GM18511 (cell line): Measurements from ENCODE around the gene NR4A3.
A peak's percentile ranks its signal among the peaks of the same experiment; 100 is the strongest.
"Not testable (repeated sequence)": the region's sequence is repeated elsewhere in the genome, so short reads cannot be mapped to it uniquely, and the experiment has no call there.

Experiments used
- ATAC-seq: cut with Tn5 transposase; IDR thresholded peaks from one replicate; pipeline ENCODE4 v1.9.1; 2021; ENCODE audit warnings: mild to moderate bottlenecking, moderate library complexity; ENCODE audit not compliant: unreplicated experiment

The NR4A3 gene

DNA sequence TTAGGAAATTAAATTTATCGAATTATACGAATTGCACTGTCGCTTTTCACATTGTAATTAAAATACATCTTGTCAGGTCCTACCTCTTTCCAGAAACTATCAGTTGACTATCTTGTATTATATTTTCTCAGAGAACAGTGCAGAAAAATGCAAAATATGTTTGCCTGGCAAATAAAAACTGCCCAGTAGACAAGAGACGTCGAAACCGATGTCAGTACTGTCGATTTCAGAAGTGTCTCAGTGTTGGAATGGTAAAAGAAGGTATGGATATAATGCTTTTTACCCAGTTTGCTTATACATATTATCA lies 10.8 kb downstream of the NR4A3 start:
- no peak for ATAC-seq

DNA sequence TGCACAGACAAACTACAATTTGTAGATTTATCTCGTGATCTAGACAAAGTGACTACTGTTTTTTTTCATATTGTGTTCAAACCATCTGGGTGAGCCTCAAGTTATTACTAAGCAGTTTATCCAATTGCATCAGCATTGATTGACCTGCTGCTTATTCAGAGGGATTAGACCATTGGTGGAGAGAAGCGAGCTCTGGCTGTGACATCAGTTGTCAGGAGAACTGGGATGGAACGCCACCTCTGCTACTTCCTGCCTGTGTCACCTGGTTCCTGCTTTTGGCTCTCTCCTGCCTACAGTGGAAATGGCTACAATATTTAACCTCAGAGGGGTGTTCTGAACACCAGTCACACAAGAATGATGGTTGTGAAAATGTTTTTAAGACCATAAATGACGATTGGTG lies 12.1 kb downstream of the NR4A3 start:
- ATAC-seq: no peak

DNA sequence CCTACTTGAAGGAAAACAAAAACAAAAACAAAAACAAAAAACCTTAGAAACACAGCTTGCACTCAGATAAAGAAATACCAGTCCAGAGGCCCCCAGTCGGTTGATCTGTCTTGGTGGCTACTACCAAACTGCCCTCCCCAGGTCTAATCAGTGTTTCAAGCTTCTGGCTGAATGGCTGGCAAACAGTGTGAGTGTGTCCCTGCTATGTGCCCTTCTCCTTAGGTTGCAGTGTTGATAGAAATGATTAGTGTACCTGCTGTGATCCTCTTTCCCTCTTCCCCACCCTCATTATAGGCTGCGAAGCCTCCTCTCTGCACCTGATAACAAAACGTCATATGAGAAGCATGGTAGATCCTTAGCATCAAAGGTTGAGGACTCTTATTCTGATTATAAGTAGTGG lies 12.8 kb downstream of the NR4A3 start:
- ATAC-seq: no peak

DNA sequence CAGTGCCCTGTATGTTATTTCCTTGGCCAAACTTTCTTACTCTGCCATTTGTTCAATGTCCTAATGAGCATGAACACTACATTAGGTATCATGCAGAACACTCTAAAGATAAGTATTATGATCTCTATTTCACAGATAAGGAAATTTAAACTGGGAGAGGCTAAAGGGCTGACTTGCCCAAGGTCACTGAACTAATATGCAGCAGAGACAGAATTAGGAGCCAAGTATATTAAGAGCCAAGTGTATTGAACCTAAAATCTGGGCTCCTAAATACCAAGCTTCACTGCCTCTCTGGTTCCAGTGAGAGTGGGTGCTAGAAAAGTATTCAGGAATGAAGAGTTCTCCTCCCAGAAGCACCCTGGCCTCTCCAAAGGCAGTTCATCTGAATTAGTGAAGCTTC lies 13.5 kb downstream of the NR4A3 start:
- ATAC-seq: no peak

DNA sequence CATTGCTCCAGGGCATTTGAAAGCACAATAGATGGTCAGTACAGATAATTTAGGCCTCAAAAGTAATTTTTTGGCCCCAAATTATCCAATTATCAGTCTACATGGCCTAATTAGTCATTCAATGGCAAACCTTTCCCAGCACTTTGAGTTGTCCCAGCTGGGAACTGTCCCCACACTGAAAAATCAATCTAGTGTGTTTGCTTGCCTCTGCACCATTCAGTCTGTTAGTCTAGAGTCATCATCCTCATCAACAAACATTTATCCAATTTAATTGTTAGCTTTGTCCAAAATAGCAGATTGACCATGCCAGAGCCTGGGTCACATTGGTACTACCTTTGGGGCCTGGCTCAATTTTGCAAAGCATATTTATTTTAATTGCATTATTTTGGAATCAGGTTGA lies 13.9 kb downstream of the NR4A3 start:
- ATAC-seq: no peak

DNA sequence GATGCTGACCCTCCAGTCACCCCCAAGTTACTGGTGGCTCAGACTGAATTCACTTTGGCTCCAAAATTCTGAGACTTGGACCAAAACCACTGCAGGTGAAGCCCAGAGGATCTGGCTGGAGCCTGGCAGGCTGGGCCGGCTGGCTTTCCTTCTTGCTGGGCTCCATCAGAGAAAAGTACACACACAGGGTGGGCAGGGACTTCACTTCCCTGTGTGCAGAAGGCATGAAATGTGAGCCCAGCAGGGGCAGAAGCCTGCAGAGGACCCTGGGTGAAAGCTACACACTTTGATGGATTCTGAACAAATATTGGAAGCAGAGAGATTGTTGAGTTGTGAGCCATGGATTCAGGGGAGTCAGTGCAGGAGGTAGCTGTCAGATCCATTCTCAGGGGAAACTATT lies 18.4 kb downstream of the NR4A3 start:
- no peak for ATAC-seq

DNA sequence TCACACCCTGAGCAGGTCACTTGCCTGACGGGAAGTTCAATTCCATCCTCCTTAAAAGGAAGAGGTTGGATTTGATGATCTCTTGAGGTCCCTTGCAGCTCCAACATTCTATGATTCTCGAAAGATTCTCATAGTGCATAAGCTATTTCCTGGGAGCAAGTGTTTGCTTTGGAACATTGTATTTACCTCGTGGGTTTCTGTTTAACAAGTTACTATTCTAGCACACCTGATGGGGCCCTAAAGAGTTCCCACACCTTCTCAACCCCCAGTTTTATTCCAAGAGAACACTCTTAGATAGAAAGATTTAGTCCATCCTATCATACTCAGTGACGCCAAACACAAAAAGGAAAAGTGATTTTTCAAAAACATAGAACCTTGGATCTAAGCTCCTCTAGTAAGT lies 23.4 kb downstream of the NR4A3 start:
- ATAC-seq: no peak

DNA sequence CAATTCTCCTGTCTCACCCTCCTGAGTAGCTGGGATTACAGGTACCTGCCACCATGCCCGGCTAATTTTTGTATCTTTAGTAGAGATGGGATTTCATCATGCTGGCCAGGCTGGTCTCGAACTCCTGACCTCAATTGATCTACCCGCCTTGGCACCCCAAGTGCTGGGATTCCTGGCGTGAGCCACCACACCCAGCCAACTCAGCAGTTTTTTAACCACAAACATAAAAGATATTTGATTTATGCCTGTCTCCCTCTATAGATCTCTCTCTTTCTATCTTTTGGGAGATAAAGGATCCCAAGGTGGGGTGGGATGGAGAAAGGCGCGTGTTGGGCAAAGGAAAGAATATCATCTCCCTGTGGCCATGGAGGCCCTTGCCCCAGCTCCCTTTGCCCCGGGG lies 26.8 kb downstream of the NR4A3 start:
- no peak for ATAC-seq

DNA sequence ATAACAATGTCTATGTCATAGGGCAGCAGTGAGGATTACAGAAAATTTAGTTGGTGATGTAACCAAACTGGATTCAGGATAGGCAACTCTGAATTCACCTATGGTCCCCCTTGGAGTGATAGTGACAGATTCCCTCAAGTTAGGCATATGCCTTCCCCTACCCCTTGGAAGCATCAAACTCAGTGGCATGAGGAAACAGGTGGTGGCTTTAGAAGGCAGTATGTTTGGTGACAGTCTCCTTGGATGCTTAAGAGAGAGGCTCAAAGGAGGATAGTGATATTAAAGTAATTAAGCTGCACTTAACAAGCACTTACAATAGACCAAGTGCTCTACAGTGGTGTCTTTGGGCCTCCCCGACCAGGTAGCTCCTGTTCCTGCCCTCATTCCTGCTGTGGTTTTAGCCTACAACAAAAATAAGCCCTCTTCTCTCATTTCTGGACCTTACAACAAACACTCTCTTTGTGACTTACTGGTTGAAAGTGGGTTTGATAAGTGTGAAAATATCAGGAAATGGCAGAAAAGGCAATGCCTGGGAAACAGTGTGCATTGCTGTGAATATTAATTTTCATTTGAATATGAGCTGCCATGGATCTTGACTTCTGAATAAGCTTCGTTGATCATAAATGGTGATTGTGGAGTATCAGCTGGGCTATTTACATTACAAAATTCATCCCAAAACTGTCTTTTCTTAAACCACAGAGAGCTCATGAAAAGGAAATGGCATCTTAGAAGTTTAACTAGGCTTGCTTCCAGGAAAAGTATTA lies 29.2 kb downstream of the NR4A3 start:
- ATAC-seq: peak; percentile 14

DNA sequence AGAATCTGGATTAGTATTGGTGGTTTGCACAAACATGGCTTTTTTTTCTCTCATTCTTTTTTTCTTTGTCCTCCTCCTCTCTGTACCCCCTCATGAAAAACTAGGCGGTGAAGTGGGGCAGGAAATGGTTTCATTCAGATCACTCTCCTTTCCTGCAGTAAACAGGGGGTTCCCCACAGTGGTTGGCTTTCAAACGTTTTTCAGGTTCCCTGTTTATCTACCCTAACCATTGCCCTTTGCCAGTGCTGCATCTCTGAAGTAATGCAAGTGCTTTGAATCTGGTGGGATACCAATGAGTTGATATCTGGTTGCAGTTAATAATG lies 29.8 kb downstream of the NR4A3 start:
- peak; percentile 94 for ATAC-seq

DNA sequence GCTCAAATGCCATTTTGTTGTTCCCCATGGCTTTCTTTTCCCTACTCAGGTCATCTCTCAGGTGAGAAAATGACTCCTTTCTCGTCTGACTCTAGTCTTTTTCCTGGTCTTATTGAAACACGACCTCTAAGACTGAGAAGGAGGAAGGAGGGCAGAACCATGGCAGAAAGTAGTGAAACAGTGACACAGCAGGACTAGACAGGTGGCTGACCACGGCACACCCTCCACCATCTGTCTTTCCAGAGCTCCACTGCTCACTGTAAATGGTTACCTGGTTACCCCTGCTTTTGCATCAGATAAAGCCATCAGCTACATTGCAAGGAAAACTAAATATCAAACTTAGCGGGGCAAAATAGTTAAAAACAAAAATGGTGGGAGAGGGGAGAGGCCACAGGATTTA lies 30.9 kb downstream of the NR4A3 start:
- peak; percentile 56 for ATAC-seq

DNA sequence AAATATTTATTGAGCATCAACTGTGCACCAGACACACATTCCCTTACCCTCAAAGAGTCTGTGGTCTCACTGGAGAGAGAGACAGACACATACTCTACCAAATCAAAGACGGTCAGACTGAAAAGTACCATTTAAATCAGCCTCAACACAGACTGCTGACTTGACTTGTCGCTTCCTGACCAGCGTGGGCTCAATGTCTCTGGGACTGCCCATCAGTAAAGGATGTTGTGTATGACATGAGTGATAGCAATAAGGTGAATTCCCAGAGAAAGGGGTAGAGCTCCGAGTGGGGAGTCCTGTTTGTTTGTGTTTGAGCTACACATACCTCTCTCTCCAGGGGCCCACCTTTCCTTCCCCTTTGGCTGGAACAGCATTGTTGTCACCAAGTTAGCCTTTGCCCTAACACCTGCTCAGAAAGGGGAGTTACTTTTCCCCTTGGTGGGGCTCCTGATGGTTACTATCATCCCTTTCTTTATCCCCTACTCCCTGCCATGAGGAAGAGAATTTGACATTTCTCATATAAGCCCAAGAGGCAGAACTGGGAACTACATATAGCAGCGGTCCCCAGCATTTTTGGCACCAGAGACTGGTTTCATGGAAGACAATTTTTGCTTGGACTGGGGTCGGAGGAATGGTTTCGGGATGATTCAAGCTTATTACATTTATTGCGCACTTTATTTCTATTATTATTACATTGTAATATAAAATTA lies 33.9 kb downstream of the NR4A3 start:
- no peak for ATAC-seq

DNA sequence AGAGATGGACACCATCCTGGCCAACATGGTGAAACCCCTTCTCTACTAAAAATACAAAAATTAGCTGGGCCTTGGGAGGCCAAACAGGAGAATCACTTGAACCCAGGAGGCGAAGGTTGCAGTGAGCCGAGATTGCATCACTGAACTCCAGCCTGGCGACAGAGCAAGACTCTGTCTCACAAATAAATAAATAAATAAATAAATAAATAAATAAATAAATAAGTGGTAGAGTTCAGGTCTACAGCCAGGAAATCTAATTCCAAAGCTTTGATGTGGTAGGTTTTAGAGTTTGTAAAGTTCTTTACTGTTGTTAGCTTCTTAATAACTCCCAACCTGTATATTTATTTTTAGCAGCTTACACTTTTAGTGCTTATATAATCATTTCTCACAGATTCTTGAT lies 35.9 kb downstream of the NR4A3 start:
- not testable (repeated sequence) for ATAC-seq

DNA sequence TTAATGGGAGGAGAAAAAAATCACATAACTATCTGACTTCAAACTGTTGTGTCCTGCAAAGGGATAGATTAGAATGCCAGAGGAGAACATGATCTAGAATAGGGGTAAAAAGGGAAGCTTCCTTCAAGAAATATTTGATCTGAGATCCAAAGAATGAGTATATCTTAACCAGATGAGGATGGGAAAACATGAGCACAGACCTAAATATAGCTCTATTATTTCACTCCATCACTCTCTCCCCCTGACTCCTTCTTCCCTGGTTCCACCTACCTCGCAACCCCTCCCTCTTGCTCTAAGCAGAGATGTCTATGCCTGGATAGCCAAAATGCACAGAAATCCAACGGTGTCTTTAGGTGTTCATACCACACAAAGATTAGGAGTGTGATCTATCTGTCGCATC lies 36.4 kb downstream of the NR4A3 start:
- ATAC-seq: no peak

DNA sequence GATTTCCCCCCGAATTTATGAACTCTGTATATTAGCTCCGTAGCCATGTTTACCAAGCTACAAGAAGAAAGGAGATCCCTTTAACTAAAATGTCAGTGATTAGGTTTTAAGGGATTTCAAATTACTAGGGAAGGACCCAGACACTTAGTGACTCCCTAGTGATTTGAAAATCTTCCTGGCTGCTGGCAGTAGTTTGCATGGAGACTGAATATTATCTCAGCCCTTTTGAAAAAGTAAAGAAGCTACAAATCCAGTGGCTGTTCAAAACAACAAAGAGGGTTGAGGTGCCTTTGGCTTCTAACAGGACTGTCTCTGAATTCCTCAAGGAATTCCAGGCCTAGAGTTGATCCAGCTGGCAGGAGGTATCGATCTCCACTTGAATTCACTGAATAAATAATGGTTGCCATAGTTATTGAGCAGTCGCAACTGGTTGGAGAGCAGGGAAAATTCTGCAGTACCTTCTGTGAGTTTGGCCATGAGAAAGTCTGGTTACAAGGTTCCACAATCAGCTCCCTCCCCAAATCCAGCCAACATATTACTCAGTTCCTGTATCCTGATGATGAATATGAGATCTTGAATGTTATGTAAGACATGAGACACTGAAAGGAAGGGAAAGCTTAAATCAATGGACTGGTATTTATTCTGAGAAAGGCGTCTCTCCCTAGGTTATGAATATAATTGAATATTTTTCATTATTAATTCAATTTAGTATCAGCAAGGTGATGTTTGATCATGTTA lies 37.7 kb downstream of the NR4A3 start:
- no peak for ATAC-seq

DNA sequence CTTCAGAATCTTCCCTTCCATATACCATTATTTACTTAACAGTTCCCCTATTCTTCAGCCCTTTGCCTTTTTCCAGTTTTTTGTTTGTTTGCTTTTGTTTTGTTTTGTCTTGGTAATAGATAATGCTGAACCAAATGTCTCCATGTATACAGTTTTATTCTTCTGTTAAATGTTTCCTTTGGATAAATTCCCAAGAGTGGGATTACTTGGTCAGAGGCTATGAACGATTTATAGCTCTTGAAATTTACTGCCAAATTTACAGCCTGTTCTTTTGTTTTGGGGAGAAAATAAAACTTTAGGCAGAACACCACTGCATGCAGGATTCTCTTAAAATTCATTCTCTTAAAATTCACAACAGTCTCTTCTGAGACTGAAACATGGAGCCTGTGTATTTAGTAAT lies 38.6 kb downstream of the NR4A3 start:
- ATAC-seq: no peak

DNA sequence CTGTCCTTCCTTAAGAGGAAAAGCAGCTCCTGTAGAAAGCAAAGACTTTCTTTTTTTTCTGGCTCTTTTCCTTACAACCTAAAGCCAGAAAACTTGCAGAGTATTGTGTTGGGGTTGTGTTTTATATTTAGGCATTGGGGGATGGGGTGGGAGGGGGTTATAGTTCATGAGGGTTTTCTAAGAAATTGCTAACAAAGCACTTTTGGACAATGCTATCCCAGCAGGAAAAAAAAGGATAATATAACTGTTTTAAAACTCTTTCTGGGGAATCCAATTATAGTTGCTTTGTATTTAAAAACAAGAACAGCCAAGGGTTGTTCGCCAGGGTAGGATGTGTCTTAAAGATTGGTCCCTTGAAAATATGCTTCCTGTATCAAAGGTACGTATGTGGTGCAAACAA lies 42.3 kb downstream of the NR4A3 start:
- ATAC-seq: no peak

DNA sequence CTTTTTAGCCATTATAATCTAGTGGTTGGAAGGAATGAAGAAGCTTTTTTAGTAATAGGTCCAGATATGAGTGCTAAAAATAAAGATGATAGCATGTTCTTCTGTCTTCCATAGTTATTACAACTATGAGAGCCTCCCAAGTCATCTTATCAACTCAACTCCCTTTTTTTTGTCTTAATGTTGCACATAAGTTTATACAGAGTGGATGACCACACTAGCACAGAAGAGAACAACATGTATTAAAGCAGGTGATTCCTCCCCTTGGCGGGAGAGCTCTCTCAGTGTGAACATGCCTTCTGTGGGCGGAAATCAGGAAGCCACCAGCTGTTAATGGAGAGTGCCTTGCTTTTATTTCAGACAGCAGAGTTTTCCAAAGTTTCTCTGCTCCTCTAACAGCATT lies 44.7 kb downstream of the NR4A3 start:
- no peak for ATAC-seq

DNA sequence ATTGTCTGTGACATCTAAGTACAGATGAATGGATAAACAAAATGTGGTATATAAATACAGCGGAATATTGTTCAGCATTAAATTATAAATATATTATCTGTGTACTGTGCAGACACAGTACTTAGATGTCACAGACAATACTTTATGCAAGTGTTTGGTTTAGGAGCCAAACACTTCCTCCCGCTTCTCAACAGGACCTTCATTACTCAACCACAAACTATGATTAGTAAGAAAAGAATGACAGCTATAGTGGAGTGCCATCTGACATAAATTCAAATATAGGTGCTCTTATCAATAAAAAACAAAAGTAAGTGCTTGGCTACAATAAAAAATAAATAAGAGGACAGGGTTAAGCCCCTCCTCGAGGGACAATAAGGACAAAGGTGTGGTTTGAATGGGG lies 45.9 kb downstream of the NR4A3 start:
- ATAC-seq: peak; percentile 44

DNA sequence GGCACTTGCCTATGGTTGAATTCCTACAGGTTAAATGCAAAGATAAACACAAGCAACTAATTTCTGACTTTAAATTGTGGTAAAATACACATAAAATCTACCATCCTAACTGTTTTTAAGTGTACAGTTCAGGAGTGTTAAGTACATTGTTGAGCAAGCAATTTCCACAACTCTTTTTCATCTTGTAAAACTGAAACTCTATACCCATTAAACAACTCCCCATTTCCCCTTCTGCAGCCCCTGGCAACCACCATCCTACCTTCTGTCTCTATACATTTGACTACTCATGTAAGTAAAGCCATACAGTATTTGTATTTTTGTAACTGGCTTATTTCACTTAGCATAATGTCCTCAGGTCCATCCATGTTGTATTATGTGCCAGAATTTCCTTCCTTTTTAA lies 46.3 kb downstream of the NR4A3 start:
- peak; percentile 67 for ATAC-seq

DNA sequence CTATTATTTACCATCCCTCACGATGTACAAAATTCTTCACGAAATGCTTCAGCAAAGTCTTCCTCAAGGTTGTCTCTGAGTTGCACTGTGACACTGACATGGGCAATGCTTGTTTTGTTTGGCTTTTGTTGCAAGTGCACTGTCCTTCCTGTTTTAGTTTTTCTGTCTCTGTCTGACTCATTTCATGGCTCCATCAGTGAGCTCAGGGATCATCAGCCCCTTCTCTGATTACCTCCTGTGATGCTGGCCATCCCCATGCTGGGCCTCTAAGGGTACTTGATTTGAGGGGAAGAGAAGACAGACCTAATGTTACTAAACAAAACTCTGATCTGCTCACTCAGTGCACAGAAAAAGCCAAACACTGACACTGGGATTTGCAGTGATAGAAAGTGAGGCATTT lies 47.2 kb downstream of the NR4A3 start:
- ATAC-seq: peak; percentile 77

DNA sequence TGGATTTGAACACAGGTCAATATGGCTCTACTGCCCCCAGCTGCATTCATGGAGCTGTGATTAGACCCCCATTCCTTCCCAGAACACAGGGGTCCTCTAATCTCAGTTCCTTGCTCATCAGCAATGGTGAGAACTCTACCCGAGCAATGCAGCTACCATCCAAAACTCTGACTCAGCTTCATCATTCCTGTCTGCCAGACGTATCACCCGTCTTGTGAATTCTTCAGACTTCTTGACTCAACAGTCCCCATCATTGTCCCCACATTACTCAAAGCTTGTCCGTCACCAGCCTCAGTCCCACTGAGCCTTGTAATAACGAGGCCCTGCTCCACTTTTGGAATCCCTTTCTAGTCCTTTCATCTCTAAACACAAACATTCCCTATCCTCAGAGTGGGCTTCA lies 48.4 kb downstream of the NR4A3 start:
- ATAC-seq: no peak
